GM23248 (cell line): Measurements from ENCODE around the gene NT5DC3.

Source experiments
- EZH2 ChIP-seq: fragments of 200-600 bp; sonication (generic); IDR thresholded peaks from 2 replicates; pipeline ENCODE4 v1.6.1; 2018; ENCODE audit warnings: antibody characterized with exemption, mild to moderate bottlenecking; ENCODE audit not compliant: insufficient read depth, poor library complexity, severe bottlenecking
- EZH2phosphoT487 ChIP-seq: fragments of 200-600 bp; sonication (generic); IDR thresholded peaks from 2 replicates; pipeline ENCODE4 v1.6.1; 2018; ENCODE audit warnings: antibody characterized with exemption, moderate library complexity, mild to moderate bottlenecking, low read depth; ENCODE audit not compliant: insufficient read depth

- no peak for TF ChIP-seq EZH2
- TF ChIP-seq EZH2phosphoT487: no peak
Measured at GRCh38 chr12:103848143-103848542, 7.1 kb upstream of the NT5DC3 start.
